HEK293T (cell line): ENCODE measurements around the gene FAM222A.

Source experiments
- FOXA1 ChIP-seq: fragments of 450-650 bp; IDR thresholded peaks from 2 replicates; pipeline ENCODE4 v1.6.1; 2016; ENCODE audit warnings: mild to moderate bottlenecking
- SP1 ChIP-seq: fragments of 450-650 bp; IDR thresholded peaks from 2 replicates; pipeline ENCODE4 v1.6.1; 2017
- SUZ12 ChIP-seq: fragments of 450-650 bp; IDR thresholded peaks from 2 replicates; pipeline ENCODE4 v1.6.1; 2016; ENCODE audit warnings: mild to moderate bottlenecking
- TF ChIP-seq, protein P1 (sequence below): fragments of 450-650 bp; IDR thresholded peaks from 2 replicates; pipeline ENCODE4 v1.6.1; 2016

DNA sequence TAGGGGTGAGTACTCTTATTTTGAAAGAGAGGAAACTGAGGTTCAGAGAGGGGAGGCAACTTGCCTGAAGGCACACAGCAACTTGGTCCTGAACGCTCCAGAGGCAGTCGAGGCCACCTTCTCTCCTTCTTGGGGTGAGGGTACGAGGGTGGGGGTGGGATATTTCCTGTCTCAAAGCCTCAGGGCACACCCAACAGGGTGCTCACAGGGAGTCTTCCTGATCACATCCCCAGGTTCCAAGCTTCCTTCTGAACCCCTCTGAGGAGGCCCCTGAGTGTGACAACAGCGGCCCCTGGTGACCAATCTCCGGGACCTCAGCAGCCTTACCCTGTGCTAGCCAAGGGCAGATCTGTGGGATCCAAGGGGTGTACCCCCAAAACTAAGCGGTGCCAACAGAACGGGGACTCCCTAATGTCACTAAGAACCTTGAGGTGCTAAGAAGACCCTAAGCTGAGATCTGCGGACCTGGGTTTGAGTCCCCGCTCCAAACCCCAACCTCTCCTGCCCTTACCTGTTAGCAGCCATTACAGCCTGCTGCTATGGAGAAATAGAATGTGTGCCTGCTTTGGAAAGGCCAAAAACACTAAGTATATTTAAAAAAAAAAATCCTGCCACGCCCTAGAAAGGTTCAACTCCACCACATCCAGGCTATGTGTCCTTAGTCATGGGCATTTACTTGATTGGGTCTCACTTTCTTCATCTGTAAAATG is 61.7 kb downstream of the FAM222A start:
- TF ChIP-seq SUZ12 (no peak), SP1 (no peak), FOXA1 (no peak)
- TF ChIP-seq, protein P1, sequence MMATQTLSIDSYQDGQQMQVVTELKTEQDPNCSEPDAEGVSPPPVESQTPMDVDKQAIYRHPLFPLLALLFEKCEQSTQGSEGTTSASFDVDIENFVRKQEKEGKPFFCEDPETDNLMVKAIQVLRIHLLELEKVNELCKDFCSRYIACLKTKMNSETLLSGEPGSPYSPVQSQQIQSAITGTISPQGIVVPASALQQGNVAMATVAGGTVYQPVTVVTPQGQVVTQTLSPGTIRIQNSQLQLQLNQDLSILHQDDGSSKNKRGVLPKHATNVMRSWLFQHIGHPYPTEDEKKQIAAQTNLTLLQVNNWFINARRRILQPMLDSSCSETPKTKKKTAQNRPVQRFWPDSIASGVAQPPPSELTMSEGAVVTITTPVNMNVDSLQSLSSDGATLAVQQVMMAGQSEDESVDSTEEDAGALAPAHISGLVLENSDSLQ = no peak
